ENCODE data around the gene MAGI1.

MAGI1 gene

GRCh38 chr3:65557899-65558564, 480.7 kb downstream of the MAGI1 start:
- Histone ChIP-seq H4K91ac (ENCODE audit: low read length) (no peak overlapping the region), H3K79me1 (replicated peaks; ENCODE audit: low read length, poor library complexity, severe bottlenecking) (peaks cover 7% of the 10 kb centered on the region), H3K14ac (ENCODE audit: low read length in 2 of 2) (no peak overlapping the region), H3K4me2 (ENCODE audit: low read length, poor library complexity, severe bottlenecking) (no peak overlapping the region), H3K23ac (ENCODE audit: low read length in 2 of 2) (no peak overlapping the region), H2BK5ac (ENCODE audit: low read depth, low read length, poor library complexity, severe bottlenecking) (no peak overlapping the region), H3K4me3 (ENCODE audit: insufficient read depth in 1 of 2, low read depth in 1 of 2, low read length in 2 of 2) (no peak overlapping the region), H2BK12ac (ENCODE audit: low read length in 2 of 2) (no peak overlapping the region), H3K27me3 (ENCODE audit: control insufficient read depth in 1 of 2, insufficient read depth in 1 of 2, low read length in 2 of 2) (no peaks in the 10 kb centered on the region), H4K8ac (ENCODE audit: low read length) (no peak overlapping the region), H3K27ac (ENCODE audit: low read length, poor library complexity, severe bottlenecking) (no peak overlapping the region), H2BK120ac (ENCODE audit: low read depth, low read length) (no peak overlapping the region), H3K18ac (ENCODE audit: low read depth in 1 of 2, low read length in 2 of 2) (no peak overlapping the region), H2BK15ac (ENCODE audit: low read depth, poor library complexity, severe bottlenecking) (no peak overlapping the region), H3K36me3 (ENCODE audit: control insufficient read depth in 1 of 2, insufficient read depth in 2 of 2, low read depth in 1 of 2, low read length in 2 of 2) (no peaks in the 10 kb centered on the region), H2AK5ac (ENCODE audit: low read length, severe bottlenecking) (no peak overlapping the region), H2AFZ (ENCODE audit: low read depth, low read length) (no peak overlapping the region), H3K4me1 (ENCODE audit: control insufficient read depth, insufficient read depth, low read depth, low read length) (no peaks in the 10 kb centered on the region), H3K9me3 (ENCODE audit: control insufficient read depth, low read length) (no peaks in the 10 kb centered on the region), H3K4ac (ENCODE audit: low read depth in 1 of 2, low read length in 2 of 2) (no peak overlapping the region), H3K9ac (ENCODE audit: low read length) (no peak overlapping the region)
- WGBS = 97% methylated on average over 6 of the region's 6 CpGs
- no peak for DNase-seq

GRCh38 chr3:65556934-65557577, 481.7 kb downstream of the MAGI1 start:
- Histone ChIP-seq H3K18ac (ENCODE audit: low read depth in 1 of 2, low read length in 2 of 2) (no peak overlapping the region), H3K4me2 (ENCODE audit: low read length, poor library complexity, severe bottlenecking) (no peak overlapping the region), H2BK15ac (ENCODE audit: low read depth, poor library complexity, severe bottlenecking) (no peak overlapping the region), H3K27me3 (ENCODE audit: control insufficient read depth in 1 of 2, insufficient read depth in 1 of 2, low read length in 2 of 2) (no peaks in the 10 kb centered on the region), H2BK120ac (ENCODE audit: low read depth, low read length) (no peak overlapping the region), H3K23ac (ENCODE audit: low read length in 2 of 2) (no peak overlapping the region), H4K91ac (ENCODE audit: low read length) (no peak overlapping the region), H3K79me1 (replicated peaks; ENCODE audit: low read length, poor library complexity, severe bottlenecking) (peaks cover 7% of the 10 kb centered on the region), H3K9ac (ENCODE audit: low read length) (no peak overlapping the region), H3K27ac (ENCODE audit: low read length, poor library complexity, severe bottlenecking) (no peak overlapping the region), H3K4ac (ENCODE audit: low read depth in 1 of 2, low read length in 2 of 2) (no peak overlapping the region), H2AFZ (ENCODE audit: low read depth, low read length) (no peak overlapping the region), H3K4me3 (ENCODE audit: insufficient read depth in 1 of 2, low read depth in 1 of 2, low read length in 2 of 2) (no peak overlapping the region), H2BK5ac (ENCODE audit: low read depth, low read length, poor library complexity, severe bottlenecking) (no peak overlapping the region), H3K36me3 (ENCODE audit: control insufficient read depth in 1 of 2, insufficient read depth in 2 of 2, low read depth in 1 of 2, low read length in 2 of 2) (no peaks in the 10 kb centered on the region), H2BK12ac (ENCODE audit: low read length in 2 of 2) (no peak overlapping the region), H3K4me1 (ENCODE audit: control insufficient read depth, insufficient read depth, low read depth, low read length) (no peaks in the 10 kb centered on the region), H2AK5ac (ENCODE audit: low read length, severe bottlenecking) (no peak overlapping the region), H3K14ac (ENCODE audit: low read length in 2 of 2) (no peak overlapping the region), H4K8ac (ENCODE audit: low read length) (no peak overlapping the region), H3K9me3 (ENCODE audit: control insufficient read depth, low read length) (no peaks in the 10 kb centered on the region)
- no peak for DNase-seq
- WGBS = 76% methylated on average over 4 of the region's 5 CpGs

GRCh38 chr3:65552434-65552833, 486.3 kb downstream of the MAGI1 start:
- no peaks in the 10 kb centered on the region for H3K36me3 ChIP-seq (ENCODE audit: control insufficient read depth in 1 of 2, insufficient read depth in 2 of 2, low read depth in 1 of 2, low read length in 2 of 2)
- H3K23ac ChIP-seq (ENCODE audit: low read length in 2 of 2) = no peak overlapping the region
- no CpG with 5 or more reads among the region's 1 CpG for WGBS
- H3K18ac ChIP-seq (ENCODE audit: low read depth in 1 of 2, low read length in 2 of 2) = no peak overlapping the region
- H3K9ac ChIP-seq (ENCODE audit: low read length) = no peak overlapping the region
- peaks cover 15% of the 10 kb centered on the region for H3K4me1 ChIP-seq (ENCODE audit: control insufficient read depth, insufficient read depth, low read depth, low read length)
- no peaks in the 10 kb centered on the region for H3K9me3 ChIP-seq (ENCODE audit: control insufficient read depth, low read length)
- no peak overlapping the region for H3K27ac ChIP-seq (ENCODE audit: low read length, poor library complexity, severe bottlenecking)
- no peak overlapping the region for H3K4me2 ChIP-seq (ENCODE audit: low read length, poor library complexity, severe bottlenecking)
- H2AK5ac ChIP-seq (ENCODE audit: low read length, severe bottlenecking) = no peak overlapping the region
- no peak overlapping the region for H3K4ac ChIP-seq (ENCODE audit: low read depth in 1 of 2, low read length in 2 of 2)
- no peak overlapping the region for H3K14ac ChIP-seq (ENCODE audit: low read length in 2 of 2)
- H2BK5ac ChIP-seq (ENCODE audit: low read depth, low read length, poor library complexity, severe bottlenecking) = no peak overlapping the region
- H3K4me3 ChIP-seq (ENCODE audit: insufficient read depth in 1 of 2, low read depth in 1 of 2, low read length in 2 of 2) = no peak overlapping the region
- H4K91ac ChIP-seq (ENCODE audit: low read length) = no peak overlapping the region
- peaks cover 0 to 10% of the 10 kb centered on the region in 2 experiments for H3K27me3 ChIP-seq (ENCODE audit: control insufficient read depth in 1 of 2, insufficient read depth in 1 of 2, low read length in 2 of 2)
- no peak overlapping the region for H2AFZ ChIP-seq (ENCODE audit: low read depth, low read length)
- DNase-seq = no peak
- no peak overlapping the region for H4K8ac ChIP-seq (ENCODE audit: low read length)
- no peak overlapping the region for H2BK120ac ChIP-seq (ENCODE audit: low read depth, low read length)
- H2BK15ac ChIP-seq (ENCODE audit: low read depth, poor library complexity, severe bottlenecking) = no peak overlapping the region
- no peak overlapping the region for H2BK12ac ChIP-seq (ENCODE audit: low read length in 2 of 2)
- H3K79me1 ChIP-seq (replicated peaks; ENCODE audit: low read length, poor library complexity, severe bottlenecking) = peaks cover 21% of the 10 kb centered on the region

- WGBS = 57% methylated on average over 1 of the region's 1 CpG
- no peak overlapping the region for H2AK5ac ChIP-seq (ENCODE audit: low read length, severe bottlenecking)
- no peak overlapping the region for H2AFZ ChIP-seq (ENCODE audit: low read depth, low read length)
- H3K36me3 ChIP-seq (ENCODE audit: control insufficient read depth in 1 of 2, insufficient read depth in 2 of 2, low read depth in 1 of 2, low read length in 2 of 2) = no peaks in the 10 kb centered on the region
- peaks cover 15% of the 10 kb centered on the region for H3K4me1 ChIP-seq (ENCODE audit: control insufficient read depth, insufficient read depth, low read depth, low read length)
- DNase-seq = no peak
- no peak overlapping the region for H3K4me3 ChIP-seq (ENCODE audit: insufficient read depth in 1 of 2, low read depth in 1 of 2, low read length in 2 of 2)
- H2BK5ac ChIP-seq (ENCODE audit: low read depth, low read length, poor library complexity, severe bottlenecking) = no peak overlapping the region
- no peak overlapping the region for H3K23ac ChIP-seq (ENCODE audit: low read length in 2 of 2)
- H3K14ac ChIP-seq (ENCODE audit: low read length in 2 of 2) = no peak overlapping the region
- H3K27ac ChIP-seq (ENCODE audit: low read length, poor library complexity, severe bottlenecking) = no peak overlapping the region
- H3K9me3 ChIP-seq (ENCODE audit: control insufficient read depth, low read length) = no peaks in the 10 kb centered on the region
- no peak overlapping the region for H3K4ac ChIP-seq (ENCODE audit: low read depth in 1 of 2, low read length in 2 of 2)
- no peak overlapping the region for H3K4me2 ChIP-seq (ENCODE audit: low read length, poor library complexity, severe bottlenecking)
- no peak overlapping the region for H3K18ac ChIP-seq (ENCODE audit: low read depth in 1 of 2, low read length in 2 of 2)
- no peak overlapping the region for H3K9ac ChIP-seq (ENCODE audit: low read length)
- H4K91ac ChIP-seq (ENCODE audit: low read length) = no peak overlapping the region
- H2BK120ac ChIP-seq (ENCODE audit: low read depth, low read length) = no peak overlapping the region
- no peak overlapping the region for H2BK12ac ChIP-seq (ENCODE audit: low read length in 2 of 2)
- H3K79me1 ChIP-seq (replicated peaks; ENCODE audit: low read length, poor library complexity, severe bottlenecking) = peaks cover 20% of the 10 kb centered on the region
- no peak overlapping the region for H2BK15ac ChIP-seq (ENCODE audit: low read depth, poor library complexity, severe bottlenecking)
- H4K8ac ChIP-seq (ENCODE audit: low read length) = no peak overlapping the region
- H3K27me3 ChIP-seq (ENCODE audit: control insufficient read depth in 1 of 2, insufficient read depth in 1 of 2, low read length in 2 of 2) = peaks cover 0 to 10% of the 10 kb centered on the region in 2 experiments
Measured at GRCh38 chr3:65551945-65552344, 486.8 kb downstream of the MAGI1 start.
